ENCODE results near the gene MAN2C1. TPM values are rescaled to one million over a fixed set of nuclear protein-coding genes. Genes with fewer than 3 reads are reported as not detected.

Gene MAN2C1
- total RNA-seq, 1 experiment from 2014 or later = 169 TPM

DNA sequence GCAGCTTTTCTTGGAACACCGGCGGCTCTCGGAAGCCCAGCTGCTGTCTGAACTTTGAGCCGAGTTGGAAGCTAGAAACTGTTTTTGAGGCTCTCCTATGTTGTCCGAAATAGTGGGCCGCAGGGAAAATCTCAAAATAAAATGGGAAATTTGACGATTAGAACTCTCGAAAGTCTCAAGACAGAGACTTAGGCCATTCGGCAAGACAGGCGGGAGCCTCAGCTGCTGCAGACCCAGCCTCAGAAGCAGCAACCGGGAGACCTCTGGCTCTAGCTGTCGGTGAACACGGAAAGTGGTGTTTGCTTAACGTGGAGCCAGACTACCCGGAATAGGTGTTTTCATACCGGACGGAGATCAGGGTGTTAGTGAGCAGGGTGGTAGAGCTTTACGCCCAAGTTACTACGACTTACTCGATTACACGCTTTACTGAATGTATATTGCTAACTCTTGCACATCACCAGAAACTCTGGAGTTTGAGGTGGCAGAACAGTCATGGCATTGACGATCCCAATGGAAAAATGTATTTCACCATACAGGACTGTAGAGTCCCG is 357 bp upstream of the MAN2C1 start:
- peak overlapping the region; percentile 98 for H3K27ac ChIP-seq (ENCODE audit: low read depth, low read length, poor library complexity, severe bottlenecking)
- ChIA-PET POLR2A (ENCODE audit: low non-redundant PET) (interaction anchor here (0.6 kb wide), 1 partner anchor 23 kb away, joined by 3 read pairs; no protein-coding TSS in a partner anchor), CTCF (interaction anchor here (0.5 to 2.4 kb wide), 8 partner anchors 21 to 473 kb away, joined by 3 to 21 read pairs (median 4); partner anchors contain the start of genes SIN3A and SNX33)
- TF ChIP-seq CTCF (conservative IDR thresholded peaks at IDR 0.05; ENCODE audit: low read depth, low read length) = no peak
- TF ChIP-seq EZH2 (IDR thresholded peaks at IDR 0.05; ENCODE audit: borderline replicate concordance, low read depth, low read length, poor library complexity, severe bottlenecking) = no peak
- H3K9me3 ChIP-seq (ENCODE audit: low read depth, low read length, poor library complexity, severe bottlenecking) = no peaks in the 10 kb centered on the region
- no peaks in the 10 kb centered on the region for H3K27me3 ChIP-seq (replicated peaks; ENCODE audit: insufficient read depth, low read depth, low read length, poor library complexity)
- H3K4me1 ChIP-seq (ENCODE audit: insufficient read depth, low read length, poor library complexity, severe bottlenecking) = peaks cover 13% of the 10 kb centered on the region
- no peak for DNase-seq (ENCODE audit: low spot score)
- H3K36me3 ChIP-seq (ENCODE audit: insufficient read depth, low read length, poor library complexity, severe bottlenecking) = peaks cover 57% of the 10 kb centered on the region
- BruUV-seq (replicated peaks) = TSS peak; percentile 78
- intact Hi-C loops (cut with micrococcal nuclease; ENCODE audit: unreplicated experiment) = loop anchor here (1.0 kb wide), 2 partner anchors 273 to 315 kb away; no protein-coding TSS in a partner anchor
- peak overlapping the region; percentile 95 for H3K4me3 ChIP-seq (ENCODE audit: low read depth, low read length, poor library complexity, severe bottlenecking)

DNA sequence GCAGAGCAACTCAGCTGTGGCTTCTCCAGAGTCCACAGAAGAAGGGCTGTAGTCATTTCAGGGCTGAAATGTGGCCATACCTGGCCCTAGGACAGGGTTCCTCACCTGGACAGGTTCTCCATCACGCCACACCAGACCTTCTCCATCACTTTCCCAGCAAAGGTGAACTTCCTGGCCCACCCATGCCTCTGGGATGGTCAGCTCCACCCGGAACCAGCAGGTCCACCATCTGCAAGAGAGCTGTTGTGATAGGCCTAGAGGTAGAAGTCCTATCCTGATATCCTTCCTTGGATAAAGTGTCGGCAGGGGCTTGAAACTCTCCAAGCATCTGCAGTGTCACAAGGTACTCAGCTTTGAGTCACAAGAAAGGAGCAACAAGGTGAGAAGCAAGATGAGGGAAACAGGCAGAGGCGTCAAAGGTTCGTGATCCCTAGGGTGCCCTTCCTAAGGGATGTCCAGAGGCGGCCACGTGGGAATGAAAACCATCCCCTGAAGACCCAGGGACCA is 948 bp downstream of the MAN2C1 start:
- H3K9me3 ChIP-seq (ENCODE audit: low read depth, low read length, poor library complexity, severe bottlenecking) = no peaks in the 10 kb centered on the region
- BruUV-seq (replicated peaks) = no TSS peak
- intact Hi-C loops (cut with micrococcal nuclease; ENCODE audit: unreplicated experiment) = no loop called here
- peaks cover 13% of the 10 kb centered on the region for H3K4me1 ChIP-seq (ENCODE audit: insufficient read depth, low read length, poor library complexity, severe bottlenecking)
- ChIA-PET POLR2A (ENCODE audit: low non-redundant PET) (interaction anchor here (0.6 kb wide), 1 partner anchor 83 kb away, joined by 7 read pairs; no protein-coding TSS in a partner anchor), CTCF (interaction anchor here (0.6 to 2.4 kb wide), 15 partner anchors 23 to 338 kb away, joined by 3 to 21 read pairs (median 4); partner anchors contain the start of genes IMP3, SIN3A, SNUPN and SNX33)
- peak overlapping the region; percentile 95 for H3K4me3 ChIP-seq (ENCODE audit: low read depth, low read length, poor library complexity, severe bottlenecking)
- H3K36me3 ChIP-seq (ENCODE audit: insufficient read depth, low read length, poor library complexity, severe bottlenecking) = peaks cover 49% of the 10 kb centered on the region
- peak overlapping the region; percentile 98 for H3K27ac ChIP-seq (ENCODE audit: low read depth, low read length, poor library complexity, severe bottlenecking)
- TF ChIP-seq CTCF (conservative IDR thresholded peaks at IDR 0.05; ENCODE audit: low read depth, low read length) = no peak
- no peak for TF ChIP-seq EZH2 (IDR thresholded peaks at IDR 0.05; ENCODE audit: borderline replicate concordance, low read depth, low read length, poor library complexity, severe bottlenecking)
- H3K27me3 ChIP-seq (replicated peaks; ENCODE audit: insufficient read depth, low read depth, low read length, poor library complexity) = no peaks in the 10 kb centered on the region
- DNase-seq (ENCODE audit: low spot score) = no peak

DNA sequence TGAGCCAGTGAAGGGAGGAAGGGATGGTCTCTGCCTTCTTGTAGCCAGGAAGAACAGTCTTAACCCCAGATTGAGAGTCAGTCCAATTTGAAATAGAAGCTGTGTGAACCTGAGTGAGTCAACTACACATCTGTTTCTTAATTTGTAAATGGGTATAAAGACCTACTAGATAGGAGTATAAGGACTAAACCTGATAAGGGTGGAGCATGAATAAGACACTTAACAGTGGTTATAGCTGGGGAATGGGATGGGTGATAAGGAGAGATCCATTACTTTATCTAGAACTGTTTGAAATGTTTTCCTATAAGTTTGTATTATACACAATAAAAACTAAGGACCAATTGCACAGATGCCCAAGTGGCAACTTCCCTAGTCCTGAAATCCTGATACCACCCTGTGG is 1.4 kb downstream of the MAN2C1 start:
- no peak for TF ChIP-seq EZH2 (IDR thresholded peaks at IDR 0.05; ENCODE audit: borderline replicate concordance, low read depth, low read length, poor library complexity, severe bottlenecking)
- ChIA-PET CTCF (interaction anchor here (2.4 kb wide), 1 partner anchor 280 kb away, joined by 8 read pairs; the partner anchor contains the start of gene SNX33), POLR2A (ENCODE audit: low non-redundant PET) (no interaction called here)
- Histone ChIP-seq H3K4me1 (ENCODE audit: insufficient read depth, low read length, poor library complexity, severe bottlenecking) (peaks cover 13% of the 10 kb centered on the region), H3K27ac (ENCODE audit: low read depth, low read length, poor library complexity, severe bottlenecking) (no peak overlapping the region), H3K27me3 (replicated peaks; ENCODE audit: insufficient read depth, low read depth, low read length, poor library complexity) (no peaks in the 10 kb centered on the region), H3K4me3 (ENCODE audit: low read depth, low read length, poor library complexity, severe bottlenecking) (no peak overlapping the region), H3K9me3 (ENCODE audit: low read depth, low read length, poor library complexity, severe bottlenecking) (no peaks in the 10 kb centered on the region), H3K36me3 (ENCODE audit: insufficient read depth, low read length, poor library complexity, severe bottlenecking) (peaks cover 44% of the 10 kb centered on the region)
- DNase-seq (ENCODE audit: low spot score) = no peak
- intact Hi-C loops (cut with micrococcal nuclease; ENCODE audit: unreplicated experiment) = no loop called here
- TSS peak; percentile 28 for BruUV-seq (replicated peaks)
